NCI-H146 treated with DMSO at 0.1 percent for 48 hours (cell line): Measurements from ENCODE around the gene TIGD6.
"Not testable (repeated sequence)": the region's sequence is repeated elsewhere in the genome, so short reads cannot be mapped to it uniquely, and the experiment has no call there.

ENCODE experiments used
- DNase-seq: peaks from one replicate; lab custom pipeline; 2025; ENCODE audit not compliant: unreplicated experiment; lab: John Stamatoyannopoulos, UW

The TIGD6 gene

GRCh38 chr5:149943177-149943949 lies 57.1 kb downstream of the TIGD6 start:
- not testable (repeated sequence) for DNase-seq
